ENCODE measurements around the gene IKZF3.
"Not testable (repeated sequence)": the region's sequence is repeated elsewhere in the genome, so short reads cannot be mapped to it uniquely, and the experiment has no call there.

The IKZF3 gene

GRCh38 chr17:39863918-39864746 lies at the start of gene IKZF3:
TSS of gene IKZF3 (minus strand) at chr17:39864312. CDS start at chr17:39864126, 186 bp downstream.
- TF ChIP-seq CTCF (IDR thresholded peaks at IDR 0.05; ENCODE audit: insufficient read depth, low read length, poor library complexity, severe bottlenecking): peak; percentile 59
- Histone ChIP-seq H3K36me3 (ENCODE audit: control insufficient read depth, insufficient read depth, low read length) (peaks cover 4% of the 10 kb centered on the region), H3K4me3 (replicated peaks; ENCODE audit: low read depth, low read length) (peak within 1 kb of the TSS; percentile 77), H3K27me3 (replicated peaks; ENCODE audit: control insufficient read depth, insufficient read depth, low read length) (no peaks in the 10 kb centered on the region)
- DNase-seq (ENCODE audit: extremely low read depth, insufficient read length): peak; percentile 92

- no peak for TF ChIP-seq CTCF (IDR thresholded peaks at IDR 0.05; ENCODE audit: insufficient read depth, low read length, poor library complexity, severe bottlenecking)
- no peaks in the 10 kb centered on the region for H3K27me3 ChIP-seq (replicated peaks; ENCODE audit: control insufficient read depth, insufficient read depth, low read length)
- DNase-seq (ENCODE audit: extremely low read depth, insufficient read length): no peak
- peaks cover 9% of the 10 kb centered on the region for H3K36me3 ChIP-seq (ENCODE audit: control insufficient read depth, insufficient read depth, low read length)
- no peak overlapping the region for H3K4me3 ChIP-seq (replicated peaks; ENCODE audit: low read depth, low read length)
These were observed 44.8 kb upstream of the IKZF3 start for GRCh38 chr17:39908789-39909352.

- TF ChIP-seq CTCF (IDR thresholded peaks at IDR 0.05; ENCODE audit: insufficient read depth, low read length, poor library complexity, severe bottlenecking): no peak
- Histone ChIP-seq H3K27me3 (replicated peaks; ENCODE audit: control insufficient read depth, insufficient read depth, low read length) (no peaks in the 10 kb centered on the region), H3K36me3 (ENCODE audit: control insufficient read depth, insufficient read depth, low read length) (peaks cover 9% of the 10 kb centered on the region), H3K4me3 (replicated peaks; ENCODE audit: low read depth, low read length) (no peak overlapping the region)
- DNase-seq (ENCODE audit: extremely low read depth, insufficient read length): no peak
These were observed 40.8 kb upstream of the IKZF3 start for GRCh38 chr17:39904990-39905288.

- Histone ChIP-seq H3K4me3 (replicated peaks; ENCODE audit: low read depth, low read length) (no peak overlapping the region), H3K27me3 (replicated peaks; ENCODE audit: control insufficient read depth, insufficient read depth, low read length) (no peaks in the 10 kb centered on the region), H3K36me3 (ENCODE audit: control insufficient read depth, insufficient read depth, low read length) (peaks cover 7% of the 10 kb centered on the region)
- no peak for DNase-seq (ENCODE audit: extremely low read depth, insufficient read length)
- TF ChIP-seq CTCF (IDR thresholded peaks at IDR 0.05; ENCODE audit: insufficient read depth, low read length, poor library complexity, severe bottlenecking): no peak
These were observed 39.2 kb upstream of the IKZF3 start for GRCh38 chr17:39903158-39903884.

GRCh38 chr17:39902027-39902426 lies 37.9 kb upstream of the IKZF3 start:
- not testable (repeated sequence) for H3K27me3 ChIP-seq (replicated peaks; ENCODE audit: control insufficient read depth, insufficient read depth, low read length); H3K36me3 ChIP-seq (ENCODE audit: control insufficient read depth, insufficient read depth, low read length); H3K4me3 ChIP-seq (replicated peaks; ENCODE audit: low read depth, low read length); DNase-seq (ENCODE audit: extremely low read depth, insufficient read length)

- DNase-seq (ENCODE audit: extremely low read depth, insufficient read length): no peak
- no peak for TF ChIP-seq CTCF (IDR thresholded peaks at IDR 0.05; ENCODE audit: insufficient read depth, low read length, poor library complexity, severe bottlenecking)
- H3K4me3 ChIP-seq (replicated peaks; ENCODE audit: low read depth, low read length): no peak overlapping the region
- no peaks in the 10 kb centered on the region for H3K36me3 ChIP-seq (ENCODE audit: control insufficient read depth, insufficient read depth, low read length)
- no peaks in the 10 kb centered on the region for H3K27me3 ChIP-seq (replicated peaks; ENCODE audit: control insufficient read depth, insufficient read depth, low read length)
These were observed 35.1 kb upstream of the IKZF3 start for GRCh38 chr17:39899215-39899614.

Data from GM06990 (cell line).